Ishikawa (cell line): ENCODE data around the gene DCLK1.

ENCODE experiments used
- CEBPB ChIP-seq: IDR thresholded peaks from 2 replicates; pipeline ENCODE4 v1.6.1; 2012
- CREB1 ChIP-seq: IDR thresholded peaks from 2 replicates; pipeline ENCODE4 v1.6.1; 2012; ENCODE audit warnings: low read depth
- EGR1 ChIP-seq: IDR thresholded peaks from 2 replicates; pipeline ENCODE4 v1.6.1; 2012
- EP300 ChIP-seq: IDR thresholded peaks from 2 replicates; pipeline ENCODE4 v1.6.1; 2012; ENCODE audit warnings: borderline replicate concordance
- FOXM1 ChIP-seq: IDR thresholded peaks from 2 replicates; pipeline ENCODE4 v1.6.1; 2012; ENCODE audit warnings: low read depth, borderline replicate concordance
- NFIC ChIP-seq: IDR thresholded peaks from 2 replicates; pipeline ENCODE4 v1.6.1; 2012
- RAD21 ChIP-seq: IDR thresholded peaks from 2 replicates; pipeline ENCODE4 v1.6.1; 2012; ENCODE audit warnings: low read depth
- TAF1 ChIP-seq: IDR thresholded peaks from 2 replicates; pipeline ENCODE4 v1.6.1; 2012; ENCODE audit warnings: low read depth, mild to moderate bottlenecking
- TCF12 ChIP-seq: IDR thresholded peaks from 2 replicates; pipeline ENCODE4 v1.6.1; 2012; ENCODE audit warnings: low read depth
- TEAD4 ChIP-seq: IDR thresholded peaks from 2 replicates; pipeline ENCODE4 v1.6.1; 2012
- YY1 ChIP-seq: IDR thresholded peaks from 2 replicates; pipeline ENCODE4 v1.6.1; 2012; ENCODE audit warnings: low read depth
- ZBTB7A ChIP-seq: IDR thresholded peaks from 2 replicates; pipeline ENCODE4 v1.6.1; 2012; ENCODE audit warnings: low read depth
- TF ChIP-seq, protein P1 (sequence below): IDR thresholded peaks from 2 replicates; pipeline ENCODE4 v1.6.1; 2012
- TF ChIP-seq, protein P2 (sequence below): IDR thresholded peaks from 2 replicates; pipeline ENCODE4 v1.6.1; 2012; ENCODE audit warnings: low read depth, mild to moderate bottlenecking
- TF ChIP-seq, protein P3 (sequence below): IDR thresholded peaks from 2 replicates; pipeline ENCODE4 v1.6.1; 2012

DCLK1 gene

DNA sequence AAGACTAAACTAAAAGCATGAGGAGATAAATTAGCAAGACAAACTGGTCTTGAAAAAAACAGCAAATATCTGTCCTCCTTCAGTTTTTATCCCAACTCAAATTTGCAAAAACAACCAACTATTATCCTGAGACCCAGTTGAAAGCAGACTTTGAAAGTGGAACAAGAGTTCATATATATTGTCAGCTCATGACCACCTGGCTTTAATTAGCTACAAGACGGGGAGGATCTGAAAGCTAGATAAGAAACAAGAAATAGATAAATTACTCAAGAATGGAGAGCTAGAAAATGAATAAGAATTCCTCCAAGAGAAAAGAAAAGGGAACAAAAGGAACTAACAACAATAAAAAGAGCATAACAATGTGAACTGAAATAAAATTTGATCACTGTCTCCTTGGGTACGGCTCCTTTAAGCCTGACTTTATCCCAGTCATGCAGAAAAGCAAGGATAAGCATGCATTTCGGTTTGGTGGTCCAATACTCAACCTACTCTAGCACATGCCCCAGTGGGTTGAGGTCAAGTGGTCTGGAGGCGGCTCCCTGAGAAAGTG, 246.9 kb downstream of the DCLK1 start:
- TF ChIP-seq EGR1, result no peak
- TF ChIP-seq TAF1, result no peak
- TF ChIP-seq TEAD4, result no peak
- TF ChIP-seq, protein P1, sequence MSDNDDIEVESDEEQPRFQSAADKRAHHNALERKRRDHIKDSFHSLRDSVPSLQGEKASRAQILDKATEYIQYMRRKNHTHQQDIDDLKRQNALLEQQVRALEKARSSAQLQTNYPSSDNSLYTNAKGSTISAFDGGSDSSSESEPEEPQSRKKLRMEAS, result no peak
- TF ChIP-seq CREB1, result no peak
- TF ChIP-seq FOXM1, result no peak
- TF ChIP-seq, protein P2, sequence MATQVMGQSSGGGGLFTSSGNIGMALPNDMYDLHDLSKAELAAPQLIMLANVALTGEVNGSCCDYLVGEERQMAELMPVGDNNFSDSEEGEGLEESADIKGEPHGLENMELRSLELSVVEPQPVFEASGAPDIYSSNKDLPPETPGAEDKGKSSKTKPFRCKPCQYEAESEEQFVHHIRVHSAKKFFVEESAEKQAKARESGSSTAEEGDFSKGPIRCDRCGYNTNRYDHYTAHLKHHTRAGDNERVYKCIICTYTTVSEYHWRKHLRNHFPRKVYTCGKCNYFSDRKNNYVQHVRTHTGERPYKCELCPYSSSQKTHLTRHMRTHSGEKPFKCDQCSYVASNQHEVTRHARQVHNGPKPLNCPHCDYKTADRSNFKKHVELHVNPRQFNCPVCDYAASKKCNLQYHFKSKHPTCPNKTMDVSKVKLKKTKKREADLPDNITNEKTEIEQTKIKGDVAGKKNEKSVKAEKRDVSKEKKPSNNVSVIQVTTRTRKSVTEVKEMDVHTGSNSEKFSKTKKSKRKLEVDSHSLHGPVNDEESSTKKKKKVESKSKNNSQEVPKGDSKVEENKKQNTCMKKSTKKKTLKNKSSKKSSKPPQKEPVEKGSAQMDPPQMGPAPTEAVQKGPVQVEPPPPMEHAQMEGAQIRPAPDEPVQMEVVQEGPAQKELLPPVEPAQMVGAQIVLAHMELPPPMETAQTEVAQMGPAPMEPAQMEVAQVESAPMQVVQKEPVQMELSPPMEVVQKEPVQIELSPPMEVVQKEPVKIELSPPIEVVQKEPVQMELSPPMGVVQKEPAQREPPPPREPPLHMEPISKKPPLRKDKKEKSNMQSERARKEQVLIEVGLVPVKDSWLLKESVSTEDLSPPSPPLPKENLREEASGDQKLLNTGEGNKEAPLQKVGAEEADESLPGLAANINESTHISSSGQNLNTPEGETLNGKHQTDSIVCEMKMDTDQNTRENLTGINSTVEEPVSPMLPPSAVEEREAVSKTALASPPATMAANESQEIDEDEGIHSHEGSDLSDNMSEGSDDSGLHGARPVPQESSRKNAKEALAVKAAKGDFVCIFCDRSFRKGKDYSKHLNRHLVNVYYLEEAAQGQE, result no peak
- TF ChIP-seq YY1, result no peak
- TF ChIP-seq TCF12, result no peak
- no peak for TF ChIP-seq EP300
- TF ChIP-seq, protein P3, sequence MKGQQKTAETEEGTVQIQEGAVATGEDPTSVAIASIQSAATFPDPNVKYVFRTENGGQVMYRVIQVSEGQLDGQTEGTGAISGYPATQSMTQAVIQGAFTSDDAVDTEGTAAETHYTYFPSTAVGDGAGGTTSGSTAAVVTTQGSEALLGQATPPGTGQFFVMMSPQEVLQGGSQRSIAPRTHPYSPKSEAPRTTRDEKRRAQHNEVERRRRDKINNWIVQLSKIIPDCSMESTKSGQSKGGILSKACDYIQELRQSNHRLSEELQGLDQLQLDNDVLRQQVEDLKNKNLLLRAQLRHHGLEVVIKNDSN, result no peak
- TF ChIP-seq NFIC, result no peak
- no peak for TF ChIP-seq RAD21
- TF ChIP-seq ZBTB7A, result no peak
- no peak for TF ChIP-seq CEBPB

DNA sequence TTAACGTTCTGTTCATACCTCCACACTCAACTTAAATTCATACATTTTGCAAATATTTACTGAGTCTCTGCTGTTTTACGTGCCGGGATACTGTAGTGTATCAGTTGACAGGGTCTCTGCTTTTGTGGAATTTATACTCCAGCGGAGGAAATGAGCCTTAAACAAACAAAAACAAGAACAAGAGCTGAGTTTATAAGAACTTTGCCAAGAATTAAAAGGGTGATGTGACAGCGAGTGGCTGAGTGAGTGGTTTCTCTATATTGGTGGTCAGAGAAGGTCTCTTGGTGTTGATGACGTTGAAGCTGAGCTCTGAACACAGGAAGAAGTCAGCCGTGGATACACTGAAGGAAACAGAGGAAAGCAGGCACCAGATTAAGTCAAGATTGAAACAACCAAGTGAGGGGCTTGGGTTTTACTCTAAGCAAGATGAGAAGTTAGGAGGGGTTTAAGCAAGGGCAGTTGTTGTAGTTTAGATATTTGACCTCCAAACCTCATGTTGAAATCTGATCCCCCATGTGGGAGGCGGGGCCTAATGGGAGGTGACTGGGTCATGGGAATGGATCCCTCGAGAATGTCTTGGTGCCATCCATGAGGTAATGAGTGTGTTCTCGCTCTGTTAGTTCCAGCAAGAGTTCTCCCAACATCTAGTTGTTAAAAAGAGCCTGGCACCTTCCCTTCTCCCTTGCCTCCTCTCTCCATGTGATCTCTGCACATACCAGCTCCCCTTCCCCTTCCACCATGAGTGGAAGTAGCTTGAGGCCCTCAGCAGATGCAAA, 248.3 kb downstream of the DCLK1 start:
- TF ChIP-seq NFIC (no peak), CEBPB (no peak), TAF1 (no peak), TCF12 (no peak), CREB1 (no peak), TEAD4 (no peak), RAD21 (no peak), EGR1 (no peak), FOXM1 (no peak), ZBTB7A (no peak), EP300 (no peak), YY1 (no peak)
- TF ChIP-seq, protein P3, result no peak
- TF ChIP-seq, protein P2, result no peak
- TF ChIP-seq, protein P1, result no peak

DNA sequence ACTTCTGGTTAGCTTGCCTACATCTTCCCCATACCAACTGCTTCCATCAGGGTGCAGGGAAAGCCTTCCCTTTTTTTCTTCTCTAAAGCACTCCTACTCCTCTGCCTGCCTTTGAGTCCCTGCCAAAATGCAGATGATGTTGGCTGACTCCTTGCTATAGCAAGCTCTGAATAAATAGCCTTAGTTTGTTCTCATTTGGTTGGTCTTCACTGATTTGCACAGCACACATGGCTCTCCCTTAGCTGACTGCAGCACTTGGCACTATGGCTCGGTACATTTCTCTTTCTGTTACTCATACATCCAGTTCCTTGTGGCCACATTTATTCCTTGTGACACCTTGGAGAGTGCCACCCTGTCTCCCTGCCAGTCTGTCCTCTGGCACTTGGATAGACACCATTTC, 249.8 kb downstream of the DCLK1 start:
- TF ChIP-seq NFIC (no peak), TEAD4 (no peak)

DNA sequence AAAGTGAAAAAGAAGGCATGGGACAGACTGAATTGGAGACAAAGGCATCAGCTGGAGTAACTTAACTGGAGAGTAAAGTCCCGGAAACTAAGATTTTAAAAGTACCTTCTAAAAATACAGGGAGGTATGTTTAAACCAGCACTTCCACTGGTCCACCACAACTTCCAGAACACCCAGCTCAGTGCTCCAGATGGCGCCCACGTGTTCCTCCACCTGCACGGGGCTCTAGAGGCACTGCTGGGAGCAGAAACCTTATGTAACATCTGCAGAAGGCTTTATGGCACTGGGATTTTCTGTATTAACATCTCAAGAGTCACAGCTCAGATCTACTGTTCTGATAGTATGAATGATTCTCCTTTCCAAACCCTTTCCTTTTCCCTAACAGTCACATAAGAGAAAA, 252.1 kb downstream of the DCLK1 start:
- no peak for TF ChIP-seq EP300
- TF ChIP-seq YY1, result no peak
- TF ChIP-seq TEAD4, result no peak
- TF ChIP-seq CREB1, result no peak
- TF ChIP-seq RAD21, result no peak
- TF ChIP-seq NFIC, result no peak
- TF ChIP-seq, protein P2, result no peak
- no peak for TF ChIP-seq ZBTB7A
- TF ChIP-seq, protein P1, result no peak
- TF ChIP-seq, protein P3, result no peak
- no peak for TF ChIP-seq TAF1
